ENCODE results near the gene KCNMB2.
A peak's percentile ranks its signal among the peaks of the same experiment; 100 is the strongest.
"Not testable (repeated sequence)": the region's sequence is repeated elsewhere in the genome, so short reads cannot be mapped to it uniquely, and the experiment has no call there.

Gene KCNMB2

DNA sequence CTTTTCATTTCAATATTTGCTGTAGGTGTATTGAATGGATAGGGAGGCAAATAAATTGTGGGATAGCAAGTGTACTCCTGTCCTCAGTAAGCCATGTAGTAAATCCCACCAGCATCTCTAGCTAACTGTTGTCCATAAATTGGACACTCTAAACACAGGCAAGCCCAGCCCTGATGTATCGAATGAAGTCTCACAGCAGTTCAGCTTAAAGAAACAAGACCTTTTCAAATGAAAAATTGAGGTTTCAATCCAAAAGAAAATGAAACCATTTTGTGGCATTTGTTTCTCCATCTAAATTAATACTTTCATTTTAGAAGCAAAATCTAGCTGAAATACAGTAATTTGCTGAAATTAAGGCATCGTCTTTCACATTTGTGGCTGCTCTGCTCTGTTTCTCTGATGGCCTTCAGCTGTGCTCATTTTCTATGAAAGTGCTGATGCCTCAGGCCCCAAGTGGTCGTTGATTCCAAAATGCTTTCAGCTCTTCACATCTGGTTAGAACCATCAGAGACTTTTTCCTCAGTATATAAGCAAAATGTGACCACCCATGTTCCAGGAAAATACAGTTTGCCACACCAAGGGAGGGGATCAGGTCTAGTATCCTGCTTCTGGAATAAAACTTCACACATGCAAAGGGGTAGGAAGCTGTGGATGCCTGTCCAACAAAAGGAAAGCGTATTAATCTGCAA, 290.3 kb downstream of the KCNMB2 start:
- FAIRE-seq: no peak

- no peak for FAIRE-seq
Measured at GRCh38 chr3:178827285-178827856, 291.1 kb downstream of the KCNMB2 start.

DNA sequence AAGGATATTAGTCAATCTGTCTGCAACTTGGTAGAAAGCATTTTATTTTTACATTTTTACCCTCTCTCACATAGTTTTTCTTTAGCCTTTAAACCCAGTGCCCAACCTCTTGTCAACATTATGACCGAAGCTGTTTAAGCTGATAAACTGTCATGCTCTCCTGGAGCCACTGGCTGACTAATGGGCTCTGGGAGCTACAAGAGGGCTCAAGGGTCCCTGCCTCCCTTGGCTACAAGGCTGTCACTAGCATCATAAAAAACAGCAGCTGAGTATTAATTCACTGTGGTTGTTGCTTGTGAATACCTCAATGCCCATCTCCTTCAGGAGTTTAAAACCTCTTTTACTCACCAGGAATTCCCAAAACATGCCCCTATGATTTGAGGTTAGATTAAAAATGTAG, 297.5 kb downstream of the KCNMB2 start:
- FAIRE-seq: no peak

DNA sequence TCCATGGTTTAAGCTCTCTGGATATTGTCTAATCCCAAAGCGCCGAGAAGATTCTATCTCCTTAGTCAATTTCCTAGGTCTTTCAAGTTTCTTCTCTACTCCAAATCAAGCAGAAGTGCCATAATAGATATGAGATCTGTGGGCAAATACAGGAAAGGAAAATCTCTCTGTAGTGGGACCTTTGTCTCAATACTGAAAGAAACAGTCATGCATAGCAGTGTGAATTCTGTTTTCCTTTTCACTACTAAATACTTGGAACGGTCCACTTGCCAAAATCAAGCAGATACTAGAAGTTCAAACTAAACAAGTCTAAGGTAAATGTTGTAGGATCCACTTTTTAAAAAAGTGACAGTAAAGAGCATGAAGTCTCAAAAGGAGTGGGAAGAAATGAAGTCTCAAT, 298.8 kb downstream of the KCNMB2 start:
- FAIRE-seq: no peak

GRCh38 chr3:178837512-178837911, 301.3 kb downstream of the KCNMB2 start:
- no peak for FAIRE-seq

DNA sequence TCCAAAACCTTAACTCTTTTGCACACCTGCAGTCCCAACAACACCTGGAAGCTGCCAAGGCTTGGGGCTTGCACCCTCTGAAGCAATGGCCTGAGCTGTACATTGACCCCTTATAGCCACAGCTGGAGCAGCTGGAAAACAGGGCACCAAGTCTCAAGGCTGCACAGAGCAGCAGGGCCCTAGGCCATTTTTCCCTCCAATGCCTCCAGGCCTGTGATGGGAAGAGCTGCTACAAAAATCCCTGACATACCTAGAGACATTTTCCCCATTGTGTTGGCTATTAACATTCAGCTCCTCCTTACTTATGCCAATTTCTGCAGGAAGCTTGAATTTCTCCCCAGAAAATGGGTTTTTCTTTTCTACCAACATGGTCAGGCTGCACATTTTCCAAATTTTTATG, 304.4 kb downstream of the KCNMB2 start:
- no peak for FAIRE-seq

DNA sequence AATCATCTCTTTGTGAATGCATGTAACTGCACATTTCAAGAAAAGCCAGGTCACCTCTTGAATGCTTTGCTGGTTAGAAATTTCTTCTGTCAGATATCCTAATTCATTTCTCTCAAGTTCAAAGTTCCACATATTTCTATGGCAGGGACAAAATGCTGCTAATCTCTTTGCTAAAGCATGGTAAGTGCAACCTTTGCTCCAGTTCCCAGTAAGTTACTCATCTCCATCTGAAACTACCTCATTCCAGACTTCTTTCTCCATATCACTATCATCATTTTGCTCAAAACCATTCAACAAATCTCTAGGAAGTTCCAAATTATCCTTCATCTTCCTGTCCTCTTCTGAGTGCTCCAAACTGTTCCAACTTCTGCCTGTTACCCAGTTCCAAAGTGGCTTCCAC, 304.8 kb downstream of the KCNMB2 start:
- no peak for FAIRE-seq

DNA sequence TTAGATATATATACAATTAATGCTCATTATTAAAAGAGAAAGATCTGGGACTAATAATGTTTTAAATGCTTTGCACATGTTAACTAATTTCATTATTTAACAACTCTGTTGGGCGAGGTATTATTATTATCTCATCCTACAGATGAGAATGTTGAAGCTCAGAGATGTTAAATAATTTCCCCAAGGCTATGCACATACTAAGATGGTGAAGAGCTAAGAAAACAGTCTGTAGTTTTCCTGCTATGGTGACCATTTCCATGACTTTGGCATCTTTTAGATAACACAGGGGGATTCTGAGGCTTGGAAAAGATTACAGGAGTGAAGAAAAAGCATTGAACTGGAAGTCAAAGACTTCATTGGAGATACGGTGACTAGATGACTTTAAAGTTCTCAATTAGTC, 308.7 kb downstream of the KCNMB2 start:
- no peak for FAIRE-seq

- no peak for FAIRE-seq
Measured at GRCh38 chr3:178845420-178846118, 309.3 kb downstream of the KCNMB2 start.

GRCh38 chr3:178847190-178847589, 311.0 kb downstream of the KCNMB2 start:
- no peak for FAIRE-seq

- no peak for FAIRE-seq
Measured at GRCh38 chr3:178849199-178849910, 313.1 kb downstream of the KCNMB2 start.

- FAIRE-seq: no peak
Measured at GRCh38 chr3:178850450-178851190, 314.4 kb downstream of the KCNMB2 start.

GRCh38 chr3:178851564-178851963, 315.3 kb downstream of the KCNMB2 start:
- FAIRE-seq: no peak

DNA sequence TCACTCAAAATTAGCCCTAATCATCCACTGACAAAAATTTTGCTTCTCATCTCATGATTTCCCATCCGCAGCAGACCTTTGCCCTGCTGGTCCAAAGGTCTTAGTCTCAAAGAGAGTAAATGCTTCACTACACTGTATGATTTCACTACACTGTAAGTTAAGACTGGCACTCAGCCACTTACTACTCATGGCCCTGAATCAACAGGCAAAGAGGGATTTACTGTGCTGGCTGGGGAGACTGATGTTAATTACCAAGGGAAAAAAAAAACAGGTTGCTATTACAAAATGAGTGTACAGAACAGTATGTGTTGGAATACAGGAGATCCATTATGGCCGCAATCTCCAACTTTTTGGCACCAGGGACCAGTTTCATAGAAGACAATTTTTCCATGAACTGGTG, 320.6 kb downstream of the KCNMB2 start:
- no peak for FAIRE-seq

- FAIRE-seq: no peak
Measured at GRCh38 chr3:178859386-178859785, 323.1 kb downstream of the KCNMB2 start.

- not testable (repeated sequence) for FAIRE-seq
Measured at GRCh38 chr3:178859900-178860436, 323.7 kb downstream of the KCNMB2 start.

DNA sequence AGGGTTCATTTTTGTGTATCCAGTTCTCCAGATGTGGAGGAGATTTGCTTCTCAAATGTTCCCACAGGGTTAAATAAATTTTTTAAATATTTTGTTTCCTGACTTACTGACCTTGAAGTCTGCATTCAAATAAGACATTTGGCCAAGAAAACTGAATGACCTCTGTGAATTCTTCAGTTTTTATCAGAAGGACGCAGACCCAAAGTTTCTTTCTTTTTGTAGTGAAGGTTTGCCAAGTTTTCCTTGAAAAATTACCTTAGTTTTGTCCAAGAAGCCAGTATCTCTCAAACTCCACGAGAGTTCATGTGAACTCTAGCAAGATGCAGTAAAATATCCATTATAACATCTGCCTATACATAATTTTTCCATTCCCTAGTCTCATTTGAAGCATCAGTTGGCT, 332.4 kb downstream of the KCNMB2 start:
- FAIRE-seq: no peak

GRCh38 chr3:178870085-178870484, 333.8 kb downstream of the KCNMB2 start:
- FAIRE-seq: no peak

GRCh38 chr3:178875157-178875556, 338.9 kb downstream of the KCNMB2 start:
- peak; percentile 3 for FAIRE-seq

DNA sequence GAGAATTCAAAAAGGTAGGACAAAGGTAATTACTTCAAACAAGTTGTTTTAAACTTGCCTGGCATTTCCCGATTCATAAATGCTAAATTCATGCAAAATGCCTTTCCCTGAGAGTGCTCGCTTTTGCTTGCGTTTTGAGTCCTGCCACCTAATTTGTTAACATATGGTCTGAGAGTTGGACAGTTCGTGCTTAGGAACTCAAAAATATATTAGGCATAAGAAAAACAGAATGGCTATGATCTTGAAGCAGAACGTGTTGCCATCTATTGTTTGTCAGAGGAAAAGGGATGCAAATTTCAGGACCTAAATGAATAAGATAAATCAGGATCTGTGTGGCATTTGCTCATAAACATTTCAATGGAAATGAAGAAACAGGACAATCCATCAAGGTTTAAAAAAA, 339.6 kb downstream of the KCNMB2 start:
- no peak for FAIRE-seq

DNA sequence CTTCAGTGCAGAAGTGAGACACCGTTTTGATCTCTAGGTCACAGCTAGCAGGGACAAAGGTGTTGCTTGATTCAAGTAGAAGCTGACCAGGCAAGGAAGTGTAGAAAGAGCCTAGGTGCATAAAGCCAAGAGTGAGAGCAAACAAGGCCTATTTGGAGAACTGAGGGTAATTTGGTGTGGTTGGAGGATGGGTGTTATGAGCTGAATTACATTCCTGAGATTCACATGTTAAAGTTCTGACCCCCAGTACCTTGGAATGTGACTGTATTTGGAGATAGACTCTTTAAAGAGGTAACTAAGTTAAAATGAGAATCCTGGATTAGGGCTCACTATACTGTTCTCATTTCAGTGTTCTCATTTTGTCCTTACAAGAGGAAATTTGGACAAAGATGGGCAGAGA, 344.0 kb downstream of the KCNMB2 start:
- no peak for FAIRE-seq
